Natural killer cell (primary cell): Measurements from ENCODE around the gene ARMC9. TPM values are rescaled to one million over a fixed set of nuclear protein-coding genes. Genes with fewer than 3 reads are reported as not detected.

Source experiments
- ATAC-seq, 3 donors: fragments of 150-1000 bp in 2 of 3; fragments of 200-7000 bp in 1 of 3; cut with Tn5 transposase; 1 replicate in 1 of 3; 2 replicates in 2 of 3; pipeline ENCODE4 v1.10.0; 2021; ENCODE audit warnings: mild to moderate bottlenecking in 2 of 3, moderate library complexity in 2 of 3
- DNase-seq, 2 donors: peaks; one replicate each; pipeline versions ENCODE4 v3.0.0 to v3.0.0-alpha.2; 2013 to 2021; ENCODE audit warnings: mixed read lengths in 1 of 2
- H3K27ac ChIP-seq: one replicate; pipeline ENCODE4 v1.5.1; 2013; ENCODE audit warnings: mild to moderate bottlenecking, low read length
- H3K27me3 ChIP-seq: one replicate; pipeline ENCODE4 v1.6.1; 2013; ENCODE audit warnings: low read length; ENCODE audit not compliant: control insufficient read depth, insufficient read depth
- H3K36me3 ChIP-seq: one replicate; pipeline ENCODE4 v1.6.1; 2013; ENCODE audit warnings: low read length; ENCODE audit not compliant: control insufficient read depth, insufficient read depth
- H3K4me1 ChIP-seq: one replicate; pipeline ENCODE4 v1.6.1; 2013; ENCODE audit warnings: low read length; ENCODE audit not compliant: control insufficient read depth, insufficient read depth
- H3K4me3 ChIP-seq: one replicate; pipeline ENCODE4 v1.5.1; 2013; ENCODE audit warnings: low read length
- H3K9me3 ChIP-seq: one replicate; pipeline ENCODE4 v1.6.1; 2013; ENCODE audit warnings: low read length; ENCODE audit not compliant: control insufficient read depth, insufficient read depth
- H3K27ac Mint-ChIP-seq, 2 donors: one replicate each; pipeline ENCODE4 v1.8.0; 2022; ENCODE audit warnings: mild to moderate bottlenecking in 2 of 2, mixed read lengths in 2 of 2, moderate library complexity in 1 of 2
- H3K27me3 Mint-ChIP-seq, 2 donors: one replicate each; pipeline ENCODE4 v1.8.0; 2022; ENCODE audit warnings: low read depth in 2 of 2, mixed read lengths in 2 of 2
- H3K36me3 Mint-ChIP-seq: one replicate; pipeline ENCODE4 v1.8.0; 2022; ENCODE audit warnings: mixed read lengths
- H3K4me1 Mint-ChIP-seq, 2 donors: one replicate each; pipeline ENCODE4 v1.8.0; 2022; ENCODE audit warnings: mixed read lengths in 2 of 2
- H3K4me3 Mint-ChIP-seq: one replicate; pipeline ENCODE4 v1.8.0; 2022; ENCODE audit warnings: mild to moderate bottlenecking, moderate library complexity, mixed read lengths
- H3K9me3 Mint-ChIP-seq, 2 donors: one replicate each; pipeline ENCODE4 v1.8.0; 2022; ENCODE audit warnings: mixed read lengths in 2 of 2
- WGBS: methylation state at CpG from one replicate; pipeline ENCODE4 v1.1.7; 2013; ENCODE audit warnings: missing lambda C conversion rate; ENCODE audit not compliant: insufficient coverage; 5-methylcytosine and 5-hydroxymethylcytosine counted together
- intact Hi-C: fragments of 100-400 bp; cut with micrococcal nuclease; formaldehyde crosslinking; loops from one replicate; pipeline ENCODE4 v1.14.2; 2022
- total RNA-seq, 4 donors: library from RNA; stranded (reverse); fragments of 120-200 nt in 1 of 4; gene quantifications; one replicate each; pipeline versions ENCODE4 v1.2.3 to v1.2.4, GENCODE V29; 2013 to 2022
- TF ChIP-seq, protein P1 (sequence below): fragments of 200-600 bp; IDR thresholded peaks from one replicate; pipeline ENCODE4 v1.8.0; 2022; ENCODE audit warnings: antibody characterized with exemption

ARMC9 gene
- total RNA-seq, 3 donors from 2014 or later (not counting 1 experiment from before 2014, with no cell fraction given), result 1.2 to 2.3 (median 2.0) TPM

DNA sequence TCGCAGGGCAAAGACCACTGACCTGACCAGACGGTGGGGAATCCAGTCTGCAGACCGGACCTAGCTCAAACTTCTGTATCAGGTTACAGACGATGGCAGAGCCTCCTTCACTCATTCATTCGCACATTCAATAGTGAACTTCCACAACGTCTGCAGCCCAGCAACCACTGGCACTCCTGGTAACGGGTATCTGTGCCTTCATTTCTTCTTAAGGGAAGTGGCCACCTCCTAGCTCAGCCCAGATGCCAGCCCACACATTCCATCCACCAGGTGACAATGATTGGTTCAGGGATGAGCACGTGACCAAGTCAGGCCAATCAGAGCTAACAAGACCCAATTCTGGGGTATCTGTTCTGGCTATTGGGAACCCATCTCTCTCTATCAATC is 15.9 kb upstream of the ARMC9 start:
- ATAC-seq (no peak), DNase-seq (no peak)
- no peak overlapping the region for H3K4me3 ChIP-seq
- H3K9me3 ChIP-seq, result no peaks in the 10 kb centered on the region
- no peaks in the 10 kb centered on the region for H3K36me3 Mint-ChIP-seq
- peaks cover 10 to 18% of the 10 kb centered on the region in 2 donors for H3K4me1 Mint-ChIP-seq
- no peaks in the 10 kb centered on the region for H3K36me3 ChIP-seq
- H3K4me3 Mint-ChIP-seq, result no peak overlapping the region
- peaks cover 22% of the 10 kb centered on the region for H3K4me1 ChIP-seq
- H3K27ac Mint-ChIP-seq, result no peak overlapping the region
- no peaks in the 10 kb centered on the region for H3K27me3 ChIP-seq
- H3K9me3 Mint-ChIP-seq, result no peaks in the 10 kb centered on the region
- intact Hi-C loops, result no loop called here
- WGBS, result 92% methylated on average over 8 of the region's 8 CpGs
- H3K27me3 Mint-ChIP-seq, result no peaks in the 10 kb centered on the region
- no peak overlapping the region for H3K27ac ChIP-seq
- TF ChIP-seq, protein P1, sequence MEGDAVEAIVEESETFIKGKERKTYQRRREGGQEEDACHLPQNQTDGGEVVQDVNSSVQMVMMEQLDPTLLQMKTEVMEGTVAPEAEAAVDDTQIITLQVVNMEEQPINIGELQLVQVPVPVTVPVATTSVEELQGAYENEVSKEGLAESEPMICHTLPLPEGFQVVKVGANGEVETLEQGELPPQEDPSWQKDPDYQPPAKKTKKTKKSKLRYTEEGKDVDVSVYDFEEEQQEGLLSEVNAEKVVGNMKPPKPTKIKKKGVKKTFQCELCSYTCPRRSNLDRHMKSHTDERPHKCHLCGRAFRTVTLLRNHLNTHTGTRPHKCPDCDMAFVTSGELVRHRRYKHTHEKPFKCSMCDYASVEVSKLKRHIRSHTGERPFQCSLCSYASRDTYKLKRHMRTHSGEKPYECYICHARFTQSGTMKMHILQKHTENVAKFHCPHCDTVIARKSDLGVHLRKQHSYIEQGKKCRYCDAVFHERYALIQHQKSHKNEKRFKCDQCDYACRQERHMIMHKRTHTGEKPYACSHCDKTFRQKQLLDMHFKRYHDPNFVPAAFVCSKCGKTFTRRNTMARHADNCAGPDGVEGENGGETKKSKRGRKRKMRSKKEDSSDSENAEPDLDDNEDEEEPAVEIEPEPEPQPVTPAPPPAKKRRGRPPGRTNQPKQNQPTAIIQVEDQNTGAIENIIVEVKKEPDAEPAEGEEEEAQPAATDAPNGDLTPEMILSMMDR, result no peak

DNA sequence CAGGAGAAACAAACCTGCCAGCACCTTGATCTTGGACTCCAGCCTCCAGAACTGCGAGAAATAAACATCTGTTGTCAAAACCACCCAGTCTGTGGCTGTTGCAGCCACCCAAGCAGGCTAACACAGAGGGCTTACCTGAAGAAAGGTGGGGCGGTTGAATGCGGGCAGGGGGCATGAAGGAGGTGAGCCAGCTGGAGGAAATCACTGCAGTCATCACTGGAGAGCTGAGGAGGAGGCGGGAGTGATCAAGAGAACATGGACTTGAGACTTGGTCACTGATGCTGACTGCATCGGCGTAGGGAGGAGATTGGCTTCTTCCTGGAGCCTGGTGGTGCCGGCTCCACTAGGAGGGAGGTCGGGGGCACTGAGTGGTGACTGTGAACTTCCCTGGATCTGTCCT is 14.6 kb upstream of the ARMC9 start:
- Mint-ChIP-seq H3K27ac (no peak overlapping the region), H3K27me3 (no peaks in the 10 kb centered on the region), H3K9me3 (no peaks in the 10 kb centered on the region), H3K4me1 (peaks cover 10 to 16% of the 10 kb centered on the region in 2 donors), H3K4me3 (no peak overlapping the region), H3K36me3 (no peaks in the 10 kb centered on the region)
- Histone ChIP-seq H3K4me3 (no peak overlapping the region), H3K4me1 (peaks cover 15% of the 10 kb centered on the region), H3K9me3 (no peaks in the 10 kb centered on the region), H3K27me3 (no peaks in the 10 kb centered on the region), H3K36me3 (no peaks in the 10 kb centered on the region), H3K27ac (no peak overlapping the region)
- WGBS, result 95% methylated on average over 8 of the region's 8 CpGs
- intact Hi-C loops, result no loop called here
- no peak for ATAC-seq
- no peak for DNase-seq
- TF ChIP-seq, protein P1, result no peak

DNA sequence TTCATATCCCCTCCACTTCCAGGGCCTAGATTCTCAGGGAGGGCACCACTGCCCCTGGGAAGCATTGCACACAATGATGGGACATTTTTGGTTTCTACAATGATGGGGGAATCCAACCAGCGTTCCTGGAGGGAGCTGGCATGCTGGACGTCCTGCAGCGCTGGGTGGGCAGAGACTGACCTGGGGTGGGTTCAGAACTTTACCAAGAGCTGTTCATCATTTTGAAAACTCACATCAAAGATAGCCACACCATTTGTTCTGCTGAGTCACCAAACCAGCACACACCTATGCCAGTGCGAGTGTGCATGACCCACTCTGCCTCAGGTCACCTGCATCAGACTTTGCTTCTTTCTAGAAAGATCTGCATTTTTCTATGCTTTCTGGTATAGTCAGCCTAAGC is 14.1 kb upstream of the ARMC9 start:
- Mint-ChIP-seq H3K36me3 (no peaks in the 10 kb centered on the region), H3K27ac (no peak overlapping the region), H3K27me3 (peaks cover 0 to 4% of the 10 kb centered on the region in 2 donors), H3K4me3 (no peak overlapping the region), H3K4me1 (peaks cover 10 to 11% of the 10 kb centered on the region in 2 donors), H3K9me3 (no peaks in the 10 kb centered on the region)
- DNase-seq (no peak), ATAC-seq (no peak)
- Histone ChIP-seq H3K36me3 (no peaks in the 10 kb centered on the region), H3K9me3 (no peaks in the 10 kb centered on the region), H3K4me1 (peaks cover 11% of the 10 kb centered on the region), H3K27ac (no peak overlapping the region), H3K27me3 (no peaks in the 10 kb centered on the region), H3K4me3 (no peak overlapping the region)
- TF ChIP-seq, protein P1, result no peak
- intact Hi-C loops, result no loop called here
- WGBS, result 91% methylated on average over 4 of the region's 4 CpGs

DNA sequence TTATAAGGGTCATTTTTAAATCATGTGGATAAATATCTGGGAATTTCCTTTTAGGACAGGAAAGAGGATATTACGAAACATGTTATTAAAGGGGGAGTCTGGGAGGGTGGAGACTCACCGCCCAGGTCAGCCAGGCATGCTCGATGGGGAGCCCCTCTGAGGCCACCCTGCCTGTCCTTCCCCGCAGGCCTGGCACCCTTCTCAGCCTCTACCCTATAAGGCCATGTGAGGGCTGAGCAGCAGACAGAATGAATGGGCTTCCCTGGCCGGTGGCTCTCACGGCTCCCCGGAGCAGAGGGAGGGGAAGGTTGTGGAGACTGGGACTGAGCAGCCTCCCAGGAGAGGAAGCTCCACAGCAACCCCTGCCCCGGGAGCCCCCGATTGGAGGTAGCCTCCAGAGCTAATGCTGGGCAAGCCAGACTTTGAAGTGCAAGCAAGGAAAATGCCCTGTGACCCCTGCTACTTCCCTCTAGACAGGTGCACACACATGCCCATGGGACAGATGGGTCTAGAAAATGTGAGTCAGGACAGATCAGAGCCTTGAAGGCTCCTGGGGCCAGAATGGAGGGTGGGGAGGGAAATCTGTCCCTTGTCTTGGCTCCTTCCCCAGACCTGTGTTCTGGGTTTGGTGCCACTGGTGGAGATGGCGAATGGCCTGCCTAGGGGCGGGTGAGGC is 13.2 kb upstream of the ARMC9 start:
- Mint-ChIP-seq H3K9me3 (no peaks in the 10 kb centered on the region), H3K4me3 (no peak overlapping the region), H3K4me1 (peaks cover 3% of the 10 kb centered on the region in 2 donors), H3K27me3 (peaks cover 6 to 11% of the 10 kb centered on the region in 2 donors), H3K27ac (no peak overlapping the region), H3K36me3 (no peaks in the 10 kb centered on the region)
- DNase-seq (no peak), ATAC-seq (no peak)
- Histone ChIP-seq H3K36me3 (no peaks in the 10 kb centered on the region), H3K4me3 (no peak overlapping the region), H3K9me3 (no peaks in the 10 kb centered on the region), H3K27ac (no peak overlapping the region), H3K4me1 (peaks cover 3% of the 10 kb centered on the region), H3K27me3 (no peaks in the 10 kb centered on the region)
- 89% methylated on average over 11 of the region's 11 CpGs for WGBS
- TF ChIP-seq, protein P1, result no peak
- intact Hi-C loops, result no loop called here
